NCI-H82 (cell line): Measurements from ENCODE around the gene LRRC74A.

ENCODE experiments used
- DNase-seq: peaks from one replicate; lab custom pipeline; 2025; lab: John Stamatoyannopoulos, UW

LRRC74A gene

DNA sequence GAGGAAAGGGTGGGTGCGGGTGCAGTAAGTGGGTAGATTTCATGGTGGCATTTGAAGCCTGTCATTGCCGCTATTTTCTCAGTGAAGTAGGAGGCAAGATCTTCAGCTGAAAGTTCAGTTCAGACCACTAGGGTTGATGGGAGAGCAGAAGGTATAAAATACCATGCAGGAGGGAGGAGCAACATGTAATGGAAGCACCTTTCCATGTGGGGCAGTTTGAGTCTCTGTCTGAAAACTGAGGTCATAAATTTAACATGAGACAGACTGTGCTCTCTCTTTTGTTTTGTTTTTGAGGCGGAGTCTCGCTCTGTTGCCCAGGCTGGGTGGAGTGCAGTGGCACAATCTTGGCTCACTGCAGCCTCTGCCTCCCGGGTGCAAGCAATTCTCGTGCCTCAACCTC, 22.7 kb downstream of the LRRC74A start:
- DNase-seq, result peak; percentile 3

DNA sequence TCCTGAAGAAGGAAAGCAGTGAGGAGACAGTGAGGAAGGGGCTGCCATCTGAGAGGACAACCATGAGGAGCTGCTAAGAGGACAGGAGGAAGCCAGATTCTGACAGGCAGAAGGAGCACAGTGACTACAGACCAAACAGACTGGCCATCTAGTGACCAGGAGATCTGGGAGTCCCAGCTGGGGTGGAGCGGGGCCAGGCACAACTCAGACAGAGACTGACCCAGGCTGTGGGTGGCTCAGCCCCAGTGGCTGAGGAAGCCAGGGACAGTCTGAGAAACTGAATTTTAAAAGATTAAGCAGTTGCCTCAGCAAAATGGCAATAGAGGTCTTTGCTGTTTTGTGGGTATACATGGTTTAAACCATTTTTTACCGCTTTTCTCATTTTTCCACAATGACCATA, 28.9 kb downstream of the LRRC74A start:
- DNase-seq, result no peak

DNA sequence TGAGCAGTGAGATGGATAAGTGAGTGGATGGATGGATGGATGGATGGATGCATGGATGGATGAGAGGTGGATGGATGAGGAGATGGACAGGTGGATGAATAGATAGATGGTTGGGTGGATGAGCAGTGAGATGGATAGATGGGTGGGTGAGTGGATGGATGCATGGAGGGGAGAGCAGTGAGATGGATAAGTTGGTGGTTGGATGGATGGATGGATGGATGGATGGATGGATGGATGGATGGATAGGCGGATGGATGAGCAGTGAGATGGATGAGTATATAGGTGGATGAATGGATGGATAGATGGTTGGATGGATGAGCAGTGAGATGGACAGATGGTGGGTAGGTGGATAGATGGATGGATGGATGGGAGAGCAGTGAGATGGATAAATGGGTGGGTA, 30.6 kb downstream of the LRRC74A start:
- no peak for DNase-seq

DNA sequence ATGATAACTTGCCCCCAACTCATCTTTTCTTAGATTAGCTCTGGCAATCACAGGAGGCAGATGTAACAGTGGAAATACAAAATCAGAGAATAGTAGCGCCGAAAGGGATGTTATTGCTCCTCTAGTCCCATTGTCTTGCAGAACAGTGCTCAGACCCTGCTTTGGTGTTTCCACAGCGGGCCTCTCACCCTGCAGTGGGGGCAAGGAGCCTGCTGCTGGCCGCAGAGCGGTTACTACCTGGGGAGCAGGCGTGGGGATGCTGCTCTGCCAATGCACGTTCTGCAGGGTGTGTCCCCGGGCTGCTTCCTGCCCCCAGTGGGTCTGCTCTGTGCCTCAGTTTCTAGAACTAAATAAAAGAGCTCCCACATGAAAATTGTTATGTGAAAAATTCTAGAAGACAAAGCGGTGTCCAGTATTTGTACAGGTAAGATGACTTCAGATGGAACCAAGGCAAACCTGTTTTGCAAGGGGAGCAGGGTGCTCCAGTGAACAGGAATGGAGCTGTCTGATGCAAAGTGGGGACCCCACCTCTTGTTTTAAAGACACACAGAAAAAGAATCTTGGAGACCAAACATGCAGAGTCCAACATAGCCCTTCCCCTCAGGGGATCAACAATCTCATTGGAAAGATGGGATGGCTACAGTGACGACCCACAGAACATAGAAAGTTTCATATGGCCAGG, 35.5 kb downstream of the LRRC74A start:
- no peak for DNase-seq

DNA sequence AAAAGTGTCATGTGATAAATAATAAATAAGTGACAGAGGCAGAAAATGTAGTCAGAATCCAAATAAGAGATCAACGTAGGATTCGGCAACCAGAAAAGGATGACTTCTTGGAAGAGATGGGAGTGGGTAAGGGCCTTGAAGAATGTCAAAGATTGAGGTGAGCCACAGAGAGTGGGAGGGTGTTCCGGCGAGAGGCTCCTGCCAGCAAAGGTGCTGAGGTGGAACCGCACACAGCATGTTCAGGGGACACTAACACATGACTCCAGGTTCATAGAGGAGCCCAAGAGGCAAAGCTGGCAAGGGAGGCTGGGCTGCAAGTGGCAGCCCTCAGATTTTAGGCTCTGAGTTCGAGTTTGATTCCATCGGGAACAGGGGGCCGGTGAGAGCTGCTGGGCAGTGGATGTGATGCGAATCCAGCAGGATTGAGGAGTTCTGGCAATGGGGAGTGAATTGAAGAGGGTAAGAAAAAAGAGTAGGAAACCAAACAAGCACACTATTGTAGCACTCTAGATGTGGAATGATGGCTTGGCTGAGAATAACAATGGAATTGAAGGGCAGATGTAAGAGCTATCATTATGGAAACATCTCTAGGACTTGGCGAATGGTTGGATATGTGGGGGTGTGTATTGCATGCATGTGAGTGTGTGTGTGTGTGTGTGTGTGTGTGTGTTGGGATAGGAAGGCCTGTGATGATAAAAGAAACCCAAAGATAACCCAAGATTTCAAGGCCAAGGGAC, 36.5 kb downstream of the LRRC74A start:
- DNase-seq, result no peak

DNA sequence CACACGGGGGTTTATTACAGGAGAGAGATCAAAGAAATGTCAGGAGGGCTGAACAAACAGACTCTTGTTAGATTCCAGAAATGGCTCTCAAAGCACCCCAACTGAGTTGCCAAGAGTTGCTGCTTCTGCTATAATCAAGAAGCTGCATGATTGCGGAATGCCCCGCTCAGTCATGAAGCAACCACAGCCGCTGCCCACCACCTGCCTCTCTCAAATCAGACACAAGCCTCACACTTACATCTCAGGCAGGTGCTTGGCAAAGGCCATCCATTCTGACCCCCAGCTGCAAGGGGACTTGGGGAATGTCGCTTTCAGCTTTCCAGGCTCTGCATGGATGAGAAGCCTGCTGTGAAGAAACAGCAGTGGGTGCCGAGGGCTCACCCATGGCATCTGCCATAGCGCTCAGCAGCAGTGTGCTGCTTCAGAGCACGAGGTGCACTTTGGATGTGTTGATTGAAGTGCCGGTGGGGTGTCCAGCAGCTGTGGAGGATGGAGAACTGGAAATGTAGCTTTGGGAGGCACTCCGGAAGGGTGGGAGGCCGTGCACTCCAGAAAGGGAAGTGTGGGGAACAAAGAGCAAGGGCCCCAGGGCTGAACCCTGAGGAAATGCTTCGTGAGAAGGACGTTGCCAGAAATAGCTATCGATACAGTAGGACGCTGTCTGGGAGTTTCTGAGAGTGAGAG, 37.7 kb downstream of the LRRC74A start:
- no peak for DNase-seq

DNA sequence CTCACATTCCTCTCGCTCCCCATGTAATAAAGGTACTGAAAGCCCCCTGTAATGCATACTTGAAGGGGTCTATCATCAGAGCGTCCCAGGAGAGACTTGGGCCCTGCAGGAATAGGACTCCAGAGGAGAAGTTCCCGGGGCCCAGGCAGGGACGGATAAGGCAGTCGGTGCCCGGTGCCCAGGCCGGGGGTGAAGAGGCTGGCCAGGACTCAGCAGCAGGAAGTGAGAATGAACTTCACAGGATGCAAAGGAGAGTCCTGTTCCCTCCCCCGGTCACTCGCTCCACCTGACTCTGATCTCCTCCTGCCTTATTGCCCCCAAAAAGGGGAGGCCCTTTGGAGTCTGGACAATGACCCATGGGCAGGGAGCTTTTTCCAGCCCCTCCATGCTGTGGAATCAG, 40.2 kb downstream of the LRRC74A start:
- no peak for DNase-seq

DNA sequence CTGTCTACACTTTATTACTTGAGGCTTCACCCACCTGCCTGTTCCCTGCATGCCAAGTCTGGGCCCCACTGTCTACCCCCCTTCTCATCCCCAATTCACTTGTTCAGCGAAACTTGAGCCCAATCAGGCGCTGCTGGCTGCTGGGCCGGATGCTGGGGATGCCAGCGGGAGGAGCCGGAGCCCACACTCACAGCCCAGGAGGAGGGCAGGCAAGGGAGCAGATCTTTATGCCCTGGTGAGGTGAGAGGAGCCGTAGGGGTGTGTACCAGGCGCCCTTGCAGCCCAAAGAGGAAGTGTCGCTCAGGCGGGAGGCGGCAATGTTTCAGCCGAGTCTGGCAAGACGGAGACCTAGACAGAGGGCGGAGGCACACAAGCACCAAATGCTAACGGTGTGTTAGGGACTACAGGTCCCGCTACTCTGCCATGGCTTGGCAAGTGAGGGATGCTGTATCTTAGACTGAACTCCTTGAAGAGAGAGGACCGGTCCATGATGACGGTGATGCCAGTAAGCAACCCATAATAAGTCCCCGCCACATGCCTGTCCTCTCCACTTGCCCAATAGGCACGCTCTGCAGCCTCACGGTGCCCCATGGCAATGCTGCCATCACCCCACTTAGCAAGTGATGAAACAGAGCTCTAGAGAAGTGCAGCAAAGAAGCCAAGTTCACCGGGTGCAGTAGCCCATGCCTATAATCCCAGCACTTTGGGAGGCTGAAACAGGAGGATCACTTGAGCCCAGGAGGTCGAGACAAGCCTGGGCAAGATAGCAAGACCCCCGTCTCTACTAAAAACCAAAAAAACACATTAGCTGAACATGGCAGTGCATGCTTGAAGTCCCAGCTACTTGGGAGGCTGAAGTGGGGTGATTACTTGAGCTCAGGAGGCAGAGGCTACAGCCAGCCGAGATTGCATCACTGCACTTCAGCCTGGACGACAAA, 41.6 kb downstream of the LRRC74A start:
- no peak for DNase-seq

DNA sequence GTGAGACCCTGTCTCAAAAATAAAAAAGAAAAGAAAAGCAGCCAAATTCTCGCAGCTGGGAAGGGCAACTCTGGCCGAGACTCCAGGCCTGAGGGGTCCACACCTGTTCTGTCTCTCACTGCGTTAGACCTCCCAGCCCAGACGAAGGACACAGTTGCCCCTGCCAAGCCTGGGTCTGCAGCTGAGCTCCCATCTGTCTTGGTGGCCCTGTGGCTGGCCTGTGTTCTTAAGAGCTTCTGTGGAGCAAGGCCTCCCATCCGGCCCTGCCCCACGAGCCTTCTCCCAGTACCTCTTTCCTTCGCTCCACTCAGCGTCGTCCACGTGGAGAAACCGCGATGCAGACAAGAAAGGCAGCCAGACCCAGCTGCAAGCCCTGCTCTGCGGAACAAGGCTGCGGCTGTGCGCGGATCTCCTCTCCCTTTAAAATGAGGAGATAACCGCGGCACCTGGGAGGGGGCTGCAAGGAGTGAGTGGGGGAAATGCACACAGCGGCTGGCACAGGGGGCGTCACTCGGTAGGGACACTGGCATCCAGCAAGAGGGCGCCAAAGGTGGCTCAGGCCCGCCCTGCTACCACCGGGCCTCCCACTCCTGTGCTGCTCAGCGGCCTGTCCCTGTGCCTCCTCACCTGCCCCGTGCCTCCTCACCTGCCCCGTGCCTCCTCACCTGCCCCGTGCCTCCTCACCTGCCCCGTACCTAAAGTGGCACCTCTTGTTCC, 42.4 kb downstream of the LRRC74A start:
- peak; percentile 5 for DNase-seq

DNA sequence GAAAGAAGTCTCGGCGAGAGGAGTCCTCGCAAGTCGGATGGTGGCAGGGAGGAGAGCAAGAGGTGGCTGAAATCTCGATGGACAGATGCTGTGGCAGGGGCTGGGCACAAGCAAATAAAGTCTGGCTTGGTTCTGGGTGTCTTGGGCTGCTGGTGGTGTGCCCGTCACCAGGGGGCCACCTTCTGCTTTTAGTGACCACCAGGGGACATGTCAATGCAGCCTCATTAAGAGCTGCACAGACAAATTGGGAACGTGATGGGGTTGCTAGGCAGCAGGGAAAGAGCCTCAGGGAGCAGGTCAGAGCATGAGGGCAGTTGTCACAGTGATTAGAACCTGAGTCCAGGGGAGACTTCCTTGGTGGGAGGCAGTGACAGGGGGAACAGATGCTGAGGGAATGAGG, 44.0 kb downstream of the LRRC74A start:
- peak; percentile 58 for DNase-seq

DNA sequence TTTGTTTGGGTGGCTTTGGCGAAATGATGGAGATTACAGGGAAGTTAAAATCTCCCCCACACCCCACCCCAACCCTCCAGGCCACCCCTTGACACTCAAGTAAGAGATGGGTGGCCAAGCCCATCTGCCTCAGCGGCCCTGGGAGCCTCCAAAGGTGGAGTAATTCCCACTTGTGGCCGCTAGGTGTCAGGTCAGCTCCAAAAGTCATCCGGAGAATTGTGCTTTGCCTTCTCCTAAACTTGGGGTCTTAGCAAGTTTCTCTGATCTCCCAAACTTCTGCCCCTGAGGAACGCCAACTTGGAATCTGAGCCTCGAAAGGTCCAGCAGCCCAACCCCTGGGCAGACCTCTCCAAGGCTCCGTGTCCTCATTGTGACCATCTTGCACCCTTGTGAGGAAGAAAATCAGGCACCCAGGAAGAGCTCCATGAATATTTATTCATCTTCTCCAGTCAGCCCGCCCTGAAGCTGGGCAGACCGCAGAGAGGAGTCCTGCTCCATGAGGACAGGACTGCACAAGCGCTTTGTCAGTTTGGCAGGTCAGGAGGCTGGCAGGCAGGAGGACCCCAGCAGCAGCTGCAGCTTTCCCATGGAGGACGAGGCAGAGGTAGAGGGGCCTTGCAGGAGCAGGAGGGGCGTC, 46.7 kb downstream of the LRRC74A start:
- peak; percentile 72 for DNase-seq

DNA sequence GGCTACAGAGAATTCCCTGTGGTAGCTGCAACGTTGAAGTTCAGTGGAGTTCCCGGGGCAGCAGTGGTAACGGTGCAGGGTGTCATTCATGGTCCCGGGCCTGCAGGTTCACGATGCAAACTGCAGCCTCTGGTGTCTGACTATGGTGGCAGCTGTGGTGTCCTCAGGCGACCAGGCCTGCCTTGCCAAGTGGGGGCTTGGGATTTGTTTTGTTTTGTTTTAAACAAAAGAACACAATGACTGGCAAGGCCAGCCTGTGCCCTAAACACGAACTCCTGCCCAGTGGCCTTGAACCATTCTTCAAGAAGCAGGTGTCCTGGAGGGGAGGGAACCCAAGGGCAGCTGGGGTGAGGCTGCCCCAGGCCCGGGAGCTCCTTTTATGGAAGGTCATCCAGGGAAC, 48.5 kb downstream of the LRRC74A start:
- DNase-seq, result no peak

DNA sequence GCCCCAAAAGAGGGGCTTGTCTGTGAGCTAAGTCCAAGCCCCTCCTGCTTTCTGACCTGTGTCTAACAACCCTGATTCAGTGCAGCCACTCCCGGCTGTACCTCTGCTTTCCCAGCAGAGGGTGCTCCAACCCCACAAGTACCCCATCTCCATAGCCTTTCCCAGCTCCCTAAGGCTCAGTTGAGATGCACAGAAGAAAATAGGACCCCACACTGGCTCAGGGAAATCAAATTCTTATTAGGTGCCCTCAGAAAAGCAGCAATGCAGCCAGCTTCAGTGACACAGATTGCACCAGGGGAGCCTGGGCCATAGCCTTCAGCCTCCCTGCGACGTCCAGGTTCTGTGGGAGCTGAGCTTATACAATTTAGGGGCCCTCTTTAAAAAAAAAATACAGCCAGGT, 49.9 kb downstream of the LRRC74A start:
- DNase-seq, result peak; percentile 79

DNA sequence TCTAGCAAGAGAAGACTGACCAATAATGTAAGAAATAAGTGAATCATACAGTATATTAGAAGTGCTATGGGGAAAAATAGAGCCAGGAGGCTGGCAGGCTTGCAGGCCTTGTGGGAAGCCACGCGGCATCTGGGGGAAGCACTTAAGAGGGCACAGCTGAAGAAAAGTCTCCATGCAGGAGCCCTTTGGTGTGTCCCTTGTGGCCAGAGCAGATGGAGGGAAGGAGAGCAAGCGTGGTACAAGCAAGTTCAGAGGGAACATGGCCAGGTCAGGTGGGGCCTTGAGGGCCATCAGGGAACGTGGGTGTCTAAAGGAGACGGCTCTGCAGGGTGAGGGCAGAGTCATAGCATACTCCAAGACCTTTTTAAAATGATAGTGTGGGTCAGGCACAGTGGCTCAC, 51.7 kb downstream of the LRRC74A start:
- no peak for DNase-seq

DNA sequence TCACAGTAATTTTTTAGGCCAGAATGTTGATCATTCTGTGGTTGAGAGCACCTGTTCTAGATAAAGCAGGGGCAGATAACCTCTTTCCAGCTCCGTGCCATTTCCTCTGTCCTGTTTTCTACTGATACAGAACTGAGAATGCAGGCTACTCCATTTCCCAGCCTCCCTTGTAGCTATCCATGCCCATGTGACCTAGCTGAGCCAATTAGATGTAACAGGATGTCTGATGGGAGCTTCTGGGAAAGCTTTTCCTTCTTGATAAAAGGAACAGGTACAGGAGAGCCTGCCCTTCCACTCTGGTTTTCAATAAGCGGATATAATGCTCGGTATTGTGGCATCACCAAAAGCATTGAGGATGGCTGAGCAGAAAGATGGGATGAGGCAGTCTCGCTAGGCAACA, 54.2 kb downstream of the LRRC74A start:
- DNase-seq, result peak; percentile 10

DNA sequence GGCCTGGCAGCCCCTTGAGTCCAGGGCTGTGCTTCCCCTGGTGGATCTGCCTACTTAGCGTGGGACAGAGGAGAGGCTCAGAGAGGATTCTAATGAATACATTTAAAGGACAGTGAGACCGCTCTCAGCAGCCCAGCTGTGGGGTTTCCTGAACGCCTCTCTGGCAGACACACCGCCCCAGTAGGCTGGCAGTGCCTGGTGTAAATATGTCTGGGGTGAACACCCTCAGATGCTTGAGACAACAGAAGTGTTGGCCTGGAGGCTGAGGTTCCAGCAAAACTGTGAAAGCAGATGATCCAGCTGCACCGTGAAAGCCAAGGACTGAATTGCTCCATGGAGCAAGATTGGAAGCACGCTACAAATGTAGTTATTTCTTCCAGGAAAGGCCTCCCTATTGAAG, 55.1 kb downstream of the LRRC74A start:
- no peak for DNase-seq

DNA sequence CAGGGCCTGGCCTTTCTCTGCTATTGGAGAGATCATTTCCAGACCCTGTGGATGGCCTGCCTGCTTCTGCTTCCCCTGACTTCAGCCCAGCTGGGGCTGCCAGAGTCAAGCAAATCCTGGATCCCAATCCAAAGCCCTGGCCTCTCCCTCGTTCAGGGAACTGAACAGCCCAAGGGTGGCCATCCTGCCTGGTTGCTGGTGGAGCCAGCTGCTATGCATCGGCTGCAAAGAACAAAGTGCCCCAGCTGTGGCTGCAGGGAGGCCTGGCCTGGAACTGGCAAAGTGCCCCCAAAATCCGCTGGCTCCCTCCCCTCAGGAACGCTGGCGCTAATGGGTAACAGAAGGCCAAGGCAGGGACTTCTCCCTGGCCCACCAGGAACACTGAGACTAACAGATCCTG, 56.4 kb downstream of the LRRC74A start:
- DNase-seq, result no peak

DNA sequence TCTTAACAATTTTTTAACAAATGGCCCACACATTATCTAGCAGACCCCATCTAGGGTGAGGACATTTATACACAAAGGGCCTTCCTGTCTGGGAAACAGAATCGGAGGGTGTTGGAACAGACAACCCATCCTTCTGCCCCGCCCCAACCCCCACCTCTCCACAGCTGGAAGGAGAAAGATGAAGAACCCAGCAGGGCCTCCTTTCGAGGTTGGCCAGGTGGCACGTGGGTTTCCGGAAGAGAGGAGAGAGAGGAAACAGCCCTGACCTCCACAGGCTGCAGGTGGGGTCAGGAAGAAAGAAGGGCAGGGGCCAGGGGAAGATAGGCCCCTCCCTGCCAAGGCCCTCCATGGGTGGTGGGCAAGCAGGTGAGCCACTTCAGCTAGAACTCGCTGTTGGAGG, 57.2 kb downstream of the LRRC74A start:
- DNase-seq, result no peak

DNA sequence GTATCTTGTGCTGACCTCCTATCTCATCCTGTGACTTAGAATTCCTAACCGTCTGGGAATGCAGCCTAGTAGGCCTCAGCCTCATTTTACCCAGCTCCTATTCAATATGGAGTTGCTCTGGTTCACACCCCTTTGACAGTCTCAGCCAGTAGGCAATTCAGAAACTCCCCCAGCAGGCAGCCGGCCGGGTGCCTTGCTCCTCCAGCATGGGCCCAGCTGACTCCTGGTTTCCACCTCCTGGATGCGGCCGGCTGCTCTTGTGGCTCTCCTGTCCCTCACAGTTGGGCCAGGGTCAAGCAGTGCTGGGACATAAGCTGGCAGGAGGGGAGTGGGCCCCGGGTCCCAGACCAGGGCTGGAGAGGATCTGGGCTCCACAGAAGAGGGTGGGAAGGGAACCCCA, 58.2 kb downstream of the LRRC74A start:
- DNase-seq, result no peak

DNA sequence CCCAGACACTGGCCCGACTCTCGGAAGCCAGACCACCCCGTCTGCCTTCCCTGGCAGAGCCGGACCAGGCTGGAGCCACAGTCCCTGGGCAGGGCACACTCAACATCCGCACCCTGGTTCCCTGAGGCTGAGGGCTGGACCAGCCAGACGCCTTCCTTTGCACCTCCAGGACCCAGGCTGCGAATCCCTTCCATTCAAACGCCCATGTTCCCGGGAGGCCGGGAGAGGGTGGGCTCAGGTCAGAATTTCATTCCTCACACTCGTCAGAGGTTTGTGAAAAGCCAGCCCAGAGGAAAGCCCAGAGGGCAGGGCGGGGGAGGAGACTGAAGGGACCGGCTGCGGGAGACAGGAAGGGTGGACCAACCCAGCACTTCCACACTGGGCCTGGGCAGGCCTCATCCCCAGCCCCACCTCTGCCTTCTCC, 58.7 kb downstream of the LRRC74A start:
- DNase-seq, result no peak

DNA sequence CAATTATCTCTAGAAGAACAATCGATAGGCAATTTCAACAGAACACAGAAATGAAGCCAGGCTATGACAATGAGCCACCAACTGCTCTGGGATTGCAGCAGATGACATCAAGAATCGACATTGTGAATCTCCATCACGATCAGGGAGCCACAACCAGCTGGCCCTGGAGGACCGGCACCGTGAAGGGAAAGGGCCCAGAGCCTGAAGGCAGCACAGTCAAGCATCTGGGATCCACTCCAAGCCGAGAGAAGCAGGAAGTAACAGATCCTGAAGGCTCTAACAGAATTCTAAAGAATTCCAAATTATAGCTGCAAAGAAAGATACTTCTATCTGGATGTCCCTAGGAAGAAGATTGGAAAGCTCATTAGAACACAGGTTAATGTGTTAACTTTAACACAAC, 61.0 kb downstream of the LRRC74A start:
- no peak for DNase-seq
